ENCODE measurements around the gene KIF1B.
"Not testable (repeated sequence)": the region's sequence is repeated elsewhere in the genome, so short reads cannot be mapped to it uniquely, and the experiment has no call there.

Gene KIF1B

GRCh38 chr1:10200620-10201019, 9.8 kb upstream of the KIF1B start:
- CTCF ChIA-PET, result interaction anchor here (2.2 kb wide), 1 partner anchor 9 kb away, joined by 8 read pairs; the partner anchor contains the start of gene KIF1B
- TF ChIP-seq ZNF384 (IDR thresholded peaks at IDR 0.05) (no peak), CTBP1 (IDR thresholded peaks at IDR 0.05; ENCODE audit: borderline replicate concordance) (no peak), HDGF (IDR thresholded peaks at IDR 0.05; ENCODE audit: borderline replicate concordance) (no peak), SUZ12 (IDR thresholded peaks at IDR 0.05) (no peak), ELF4 (IDR thresholded peaks at IDR 0.05) (no peak), FOXK2 (IDR thresholded peaks at IDR 0.05) (no peak), FOXM1 (IDR thresholded peaks at IDR 0.05; ENCODE audit: borderline replicate concordance) (no peak), L3MBTL2 (conservative IDR thresholded peaks at IDR 0.05) (no peak), NFRKB (IDR thresholded peaks at IDR 0.05) (no peak), FOXA1 (IDR thresholded peaks at IDR 0.05) (no peak), BHLHE40 (IDR thresholded peaks at IDR 0.05; ENCODE audit: borderline replicate concordance) (no peak), TARDBP (IDR thresholded peaks at IDR 0.05) (no peak), LEF1 (IDR thresholded peaks at IDR 0.05; ENCODE audit: borderline replicate concordance) (no peak), ARNT (IDR thresholded peaks at IDR 0.05) (no peak), SP1 (IDR thresholded peaks at IDR 0.05) (no peak)
- TF ChIP-seq, protein P1, sequence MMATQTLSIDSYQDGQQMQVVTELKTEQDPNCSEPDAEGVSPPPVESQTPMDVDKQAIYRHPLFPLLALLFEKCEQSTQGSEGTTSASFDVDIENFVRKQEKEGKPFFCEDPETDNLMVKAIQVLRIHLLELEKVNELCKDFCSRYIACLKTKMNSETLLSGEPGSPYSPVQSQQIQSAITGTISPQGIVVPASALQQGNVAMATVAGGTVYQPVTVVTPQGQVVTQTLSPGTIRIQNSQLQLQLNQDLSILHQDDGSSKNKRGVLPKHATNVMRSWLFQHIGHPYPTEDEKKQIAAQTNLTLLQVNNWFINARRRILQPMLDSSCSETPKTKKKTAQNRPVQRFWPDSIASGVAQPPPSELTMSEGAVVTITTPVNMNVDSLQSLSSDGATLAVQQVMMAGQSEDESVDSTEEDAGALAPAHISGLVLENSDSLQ (IDR thresholded peaks at IDR 0.05), result no peak
- no peak for DNase-seq (ENCODE audit: extremely low spot score)
- POLR2A ChIA-PET, result interaction anchor here (2.2 kb wide), 1 partner anchor 9 kb away, joined by 14 read pairs; the partner anchor contains the start of gene KIF1B

GRCh38 chr1:10204003-10204642, 6.2 kb upstream of the KIF1B start:
- CTCF ChIA-PET, result no interaction called here
- TF ChIP-seq CTBP1 (IDR thresholded peaks at IDR 0.05; ENCODE audit: borderline replicate concordance) (no peak), FOXA1 (IDR thresholded peaks at IDR 0.05) (no peak), ZNF384 (IDR thresholded peaks at IDR 0.05) (no peak), FOXK2 (IDR thresholded peaks at IDR 0.05) (no peak), HDGF (IDR thresholded peaks at IDR 0.05; ENCODE audit: borderline replicate concordance) (no peak), FOXM1 (IDR thresholded peaks at IDR 0.05; ENCODE audit: borderline replicate concordance) (no peak), BHLHE40 (IDR thresholded peaks at IDR 0.05; ENCODE audit: borderline replicate concordance) (no peak), ELF4 (IDR thresholded peaks at IDR 0.05) (no peak), SUZ12 (IDR thresholded peaks at IDR 0.05) (no peak), ARNT (IDR thresholded peaks at IDR 0.05) (no peak)
- TF ChIP-seq, protein P1 (IDR thresholded peaks at IDR 0.05), result no peak

DNA sequence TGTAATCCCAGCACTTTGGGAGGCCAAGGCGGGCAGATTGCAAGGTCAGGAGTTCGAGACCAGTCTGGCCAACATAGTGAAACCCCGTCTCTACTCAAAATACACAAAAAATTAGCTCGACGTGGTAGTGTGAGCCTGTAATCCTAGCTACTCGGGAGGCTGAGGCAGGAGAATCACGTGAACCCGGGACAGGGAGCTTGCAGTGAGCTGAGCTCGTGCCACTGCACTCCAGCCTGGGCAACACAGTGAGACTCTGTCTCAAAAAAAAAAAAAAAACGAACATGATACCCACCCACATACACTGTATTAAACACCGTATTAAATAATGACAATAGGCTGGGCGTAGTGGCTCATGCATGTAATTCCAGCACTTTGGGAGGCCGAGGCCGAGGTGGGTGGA, 5.2 kb upstream of the KIF1B start:
- CTCF ChIA-PET; DNase-seq (ENCODE audit: extremely low spot score); POLR2A ChIA-PET: not testable (repeated sequence)

More at GRCh38 chr1:10204003-10204642, 6.2 kb upstream of the KIF1B start:
- DNase-seq (ENCODE audit: extremely low spot score), result no peak
- POLR2A ChIA-PET, result no interaction called here

DNA sequence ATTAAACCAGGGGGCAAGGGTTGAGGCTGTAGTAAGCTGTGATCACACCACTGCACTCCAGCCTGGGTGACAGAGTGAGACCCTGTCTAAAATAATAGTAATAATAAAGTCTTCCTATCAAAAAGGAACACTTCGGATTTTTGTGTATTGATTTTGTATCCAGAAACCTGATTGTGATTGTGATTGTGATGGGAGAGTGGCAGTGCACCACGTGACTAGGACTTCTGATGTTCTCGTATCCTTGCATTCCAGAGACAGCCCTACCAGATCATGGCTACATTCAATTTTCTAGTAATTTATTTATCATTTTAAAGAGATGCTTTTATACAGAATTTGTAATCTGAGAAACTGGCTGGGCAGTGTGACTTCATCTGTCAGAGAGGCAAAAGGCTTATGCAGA, 2.6 kb upstream of the KIF1B start:
- DNase-seq (ENCODE audit: extremely low spot score), result no peak
- ChIA-PET CTCF (no interaction called here), POLR2A (interaction anchor here (2.7 kb wide), 1 partner anchor 7 kb away, joined by 14 read pairs; no protein-coding TSS in a partner anchor)
- TF ChIP-seq ZNF384 (IDR thresholded peaks at IDR 0.05) (no peak), ARNT (IDR thresholded peaks at IDR 0.05) (no peak), L3MBTL2 (conservative IDR thresholded peaks at IDR 0.05) (no peak), CTBP1 (IDR thresholded peaks at IDR 0.05; ENCODE audit: borderline replicate concordance) (no peak), SUZ12 (IDR thresholded peaks at IDR 0.05) (no peak), HDGF (IDR thresholded peaks at IDR 0.05; ENCODE audit: borderline replicate concordance) (no peak)

DNA sequence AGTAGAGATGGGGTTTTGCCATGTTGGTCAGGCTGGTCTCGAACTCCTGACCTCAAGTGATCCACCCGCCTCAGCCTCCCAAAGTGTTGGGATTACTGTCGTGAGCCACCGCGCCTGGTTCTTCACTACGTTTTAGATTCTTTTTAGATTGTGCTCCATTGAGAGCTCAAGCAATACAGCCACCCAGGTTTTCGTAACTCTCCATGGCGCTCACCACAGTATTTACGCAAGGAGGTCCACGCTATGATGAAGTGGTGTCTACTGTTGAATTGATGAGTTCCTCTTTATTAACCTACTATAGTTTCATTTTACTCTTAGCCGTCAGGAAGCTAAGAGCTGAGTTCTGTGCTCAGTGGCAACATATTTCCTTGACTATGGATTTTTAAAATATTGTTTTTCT, 1.8 kb upstream of the KIF1B start:
- POLR2A ChIA-PET, result interaction anchor here (2.7 kb wide), 1 partner anchor 8 kb away, joined by 14 read pairs; no protein-coding TSS in a partner anchor
- no peak for DNase-seq (ENCODE audit: extremely low spot score)
- CTCF ChIA-PET, result interaction anchor here (1.3 to 2.1 kb wide), 3 partner anchors 15 to 129 kb away, joined by 4 to 15 read pairs (median 5); no protein-coding TSS in a partner anchor

DNA sequence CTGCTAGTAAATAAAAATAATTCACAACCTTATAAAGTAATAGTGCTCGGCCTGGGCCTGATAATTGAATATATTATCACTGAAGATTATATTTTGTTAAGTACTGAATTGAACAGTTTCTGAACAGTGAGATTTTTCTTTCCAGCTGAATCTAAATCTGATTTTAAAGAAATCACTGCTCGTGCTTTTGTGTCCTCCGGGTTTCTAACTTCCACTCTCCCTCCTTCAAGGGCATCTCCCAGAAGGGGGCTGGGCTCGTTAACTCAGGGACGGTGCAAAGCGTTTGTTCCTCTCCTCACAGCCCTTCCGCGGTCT, 823 bp upstream of the KIF1B start:
- TF ChIP-seq NFRKB (IDR thresholded peaks at IDR 0.05), result no peak
- TF ChIP-seq SP1 (IDR thresholded peaks at IDR 0.05), result no peak
- no peak for DNase-seq (ENCODE audit: extremely low spot score)
- POLR2A ChIA-PET, result interaction anchor here (0.7 to 2.7 kb wide), 13 partner anchors 9 to 266 kb away, joined by 3 to 14 read pairs (median 4); partner anchors contain the start of genes LZIC, NMNAT1 and PGD
- CTCF ChIA-PET, result interaction anchor here (0.5 to 2.1 kb wide), 18 partner anchors 9 to 320 kb away, joined by 3 to 15 read pairs (median 4); no protein-coding TSS in a partner anchor

More for the DNA sequence above, 1.8 kb upstream of the KIF1B start:
- TF ChIP-seq FOXA1 (IDR thresholded peaks at IDR 0.05), result no peak
- TF ChIP-seq L3MBTL2 (conservative IDR thresholded peaks at IDR 0.05), result no peak
- no peak for TF ChIP-seq SP1 (IDR thresholded peaks at IDR 0.05)
- no peak for TF ChIP-seq HDGF (IDR thresholded peaks at IDR 0.05; ENCODE audit: borderline replicate concordance)
- TF ChIP-seq ARNT (IDR thresholded peaks at IDR 0.05), result no peak
- TF ChIP-seq FOXK2 (IDR thresholded peaks at IDR 0.05), result no peak
- TF ChIP-seq FOXM1 (IDR thresholded peaks at IDR 0.05; ENCODE audit: borderline replicate concordance), result no peak
